Endometrial microvascular endothelial cells (primary cell): ENCODE measurements around the gene TACC2. TPM values are rescaled to one million over a fixed set of nuclear protein-coding genes. Genes with fewer than 3 reads are reported as not detected.

ENCODE experiments used
- in situ Hi-C: cut with HindIII; loops from 2 replicates; pipeline ENCODE4 v1.10.0; 2017; ENCODE audit warnings: low sequenced_read_pairs, low pct_unique_long_range_greater_than_20kb; ENCODE audit errors: inconsistent ontology term
- total RNA-seq: library from RNA; depleted of rRNA; stranded (reverse); fragments of >200 nt; gene quantifications from one replicate; pipeline ENCODE4 v1.2.3, GENCODE V29; 2015; ENCODE audit errors: inconsistent ontology term

Gene TACC2
- total RNA-seq, 1 donor from 2014 or later: 21.9 TPM

GRCh38 chr10:122246830-122247520 lies 258.0 kb downstream of the TACC2 start:
- in situ Hi-C loops: no loop called here

DNA sequence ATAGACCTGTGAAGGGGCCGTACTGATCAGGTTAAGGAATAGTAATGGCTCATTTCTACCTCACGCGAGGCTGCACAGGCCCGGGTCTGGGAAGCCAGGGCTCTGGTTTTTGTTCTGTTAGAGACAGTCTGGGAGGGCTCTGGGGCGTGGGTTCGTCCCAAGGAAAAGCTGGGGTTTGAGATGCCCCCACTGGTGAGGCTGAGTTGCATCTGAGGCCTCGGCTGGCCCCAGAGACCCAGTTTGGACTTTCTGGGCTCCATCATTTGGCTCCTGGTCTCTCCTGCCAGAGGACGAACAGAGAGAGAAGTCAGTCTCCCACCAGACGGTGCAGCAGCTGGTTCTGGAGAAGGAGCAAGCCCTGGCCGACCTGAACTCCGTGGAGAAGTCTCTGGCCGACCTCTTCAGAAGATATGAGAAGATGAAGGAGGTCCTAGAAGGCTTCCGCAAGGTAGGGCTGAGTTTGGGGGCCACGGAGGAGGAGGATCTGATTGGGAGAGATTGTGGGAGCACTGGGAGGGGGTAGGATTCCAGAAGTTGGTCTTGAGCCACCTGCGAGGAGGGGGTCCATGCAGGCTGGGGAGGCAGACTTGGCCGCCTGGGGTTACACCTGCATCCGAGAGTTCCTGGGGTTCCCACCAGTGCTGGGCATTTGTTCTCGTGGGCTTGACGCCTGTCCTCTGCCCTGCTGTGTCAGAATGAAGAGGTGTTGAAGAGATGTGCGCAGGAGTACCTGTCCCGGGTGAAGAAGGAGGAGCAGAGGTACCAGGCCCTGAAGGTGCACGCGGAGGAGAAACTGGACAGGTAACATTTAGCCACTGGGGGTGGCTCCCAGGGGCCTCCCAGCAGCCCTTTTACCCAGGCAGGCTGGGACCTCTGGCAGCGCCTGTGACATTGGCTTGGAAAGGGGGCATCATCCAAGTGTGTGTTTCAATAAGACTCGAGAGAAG lies 259.7 kb downstream of the TACC2 start:
- in situ Hi-C loops: no loop called here

DNA sequence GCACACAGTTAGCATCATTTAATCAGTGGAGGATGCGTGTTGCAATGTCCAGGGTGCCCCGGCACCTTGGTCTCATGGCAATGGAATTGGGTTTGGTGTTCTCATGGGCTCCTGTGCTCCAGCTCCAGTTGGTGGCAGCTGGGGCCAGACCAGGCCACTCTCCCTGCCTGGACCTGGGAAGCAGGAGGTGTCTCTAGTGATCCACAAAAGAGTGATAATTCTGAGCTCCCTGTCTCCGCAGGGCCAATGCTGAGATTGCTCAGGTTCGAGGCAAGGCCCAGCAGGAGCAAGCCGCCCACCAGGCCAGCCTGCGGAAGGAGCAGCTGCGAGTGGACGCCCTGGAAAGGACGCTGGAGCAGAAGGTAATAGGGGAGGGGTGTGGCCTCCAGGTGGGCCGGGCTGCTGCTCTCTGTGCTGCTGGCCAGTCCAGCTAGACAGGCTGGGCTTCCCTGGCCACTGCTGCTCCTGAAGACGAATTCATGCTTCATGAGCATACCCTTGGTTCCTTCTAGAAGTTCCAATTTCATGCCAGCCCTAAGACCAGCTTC lies 260.4 kb downstream of the TACC2 start:
- in situ Hi-C loops: no loop called here

- in situ Hi-C loops: no loop called here
Measured at GRCh38 chr10:122249991-122250750, 261.2 kb downstream of the TACC2 start.

DNA sequence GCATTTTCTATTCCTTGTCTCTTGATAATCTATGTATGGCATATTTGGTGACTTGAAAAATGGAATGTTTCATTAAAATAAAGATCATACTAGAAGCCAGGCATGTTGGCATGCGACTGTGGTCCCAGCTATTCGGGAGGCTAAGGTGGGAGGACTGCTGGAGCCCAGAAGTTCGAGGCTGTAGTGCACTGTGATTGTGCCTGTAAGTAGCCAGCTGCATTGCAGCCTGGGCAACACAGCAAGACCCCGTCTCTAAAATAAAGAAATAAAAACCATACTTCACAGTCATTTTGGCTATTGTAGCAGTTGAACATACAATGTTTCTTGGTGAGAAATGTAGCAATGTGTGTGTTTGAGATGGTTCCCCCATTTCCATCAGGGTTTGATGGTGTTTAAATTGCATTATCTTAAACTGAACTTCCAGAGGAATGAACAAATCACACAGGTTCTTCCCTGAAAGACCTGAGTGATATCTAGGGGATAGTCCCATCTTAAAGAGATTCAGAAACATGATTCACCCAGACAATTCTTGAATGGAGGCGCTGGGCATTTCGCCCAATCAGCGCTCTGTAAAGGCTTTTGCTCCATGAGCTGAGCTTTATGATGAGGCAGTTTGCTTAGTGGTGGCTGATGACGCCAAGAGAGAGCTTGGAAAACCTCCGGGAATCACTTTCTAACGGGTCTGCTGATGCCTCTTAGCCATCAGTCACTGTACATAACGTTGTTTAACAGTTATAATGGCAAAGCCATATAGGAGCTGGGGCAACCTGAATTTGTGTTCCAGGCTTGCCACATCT lies 262.7 kb downstream of the TACC2 start:
- in situ Hi-C loops: no loop called here

DNA sequence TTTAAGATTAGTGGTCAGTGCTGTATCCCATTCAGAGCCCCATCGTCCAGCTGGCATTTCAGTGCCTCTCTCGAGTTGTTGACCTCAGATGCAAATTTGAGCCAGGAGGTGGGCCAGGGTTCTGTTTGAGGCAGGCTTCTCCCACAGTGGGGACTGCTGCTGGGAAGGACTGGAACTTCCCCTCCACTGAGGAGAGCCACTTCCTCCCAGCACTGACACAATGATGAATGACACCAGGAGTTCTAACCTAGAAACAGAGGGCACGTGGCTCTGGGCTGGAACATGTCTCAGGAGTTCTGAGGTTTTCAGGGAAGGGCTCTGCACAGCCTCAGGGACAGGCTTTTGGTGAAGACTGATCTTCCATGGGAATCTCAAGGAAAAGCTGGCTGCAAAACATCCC lies 263.8 kb downstream of the TACC2 start:
- in situ Hi-C loops: no loop called here

- in situ Hi-C loops: no loop called here
Measured at GRCh38 chr10:122253605-122254004, 264.6 kb downstream of the TACC2 start.

DNA sequence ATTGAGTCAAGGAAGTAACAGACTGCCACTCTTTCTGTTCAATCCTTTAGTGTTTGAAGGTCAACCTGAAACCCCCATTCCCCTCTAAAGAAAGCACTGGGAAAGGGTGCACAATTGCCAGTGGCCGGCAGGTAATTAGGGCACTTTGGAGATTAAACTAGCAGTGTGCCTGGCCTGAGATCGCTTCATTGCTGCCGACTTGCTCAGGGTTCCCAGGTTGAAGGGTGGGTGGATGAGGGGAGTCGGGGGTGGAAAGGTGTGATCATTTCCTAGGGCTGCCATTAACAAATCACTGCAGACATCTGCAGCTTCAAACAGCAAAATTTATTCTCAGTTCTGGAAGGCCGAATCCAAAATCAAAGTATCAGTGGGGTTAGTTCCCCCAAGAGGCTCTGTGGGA lies 265.9 kb downstream of the TACC2 start:
- in situ Hi-C loops: no loop called here

- in situ Hi-C loops: no loop called here
Measured at GRCh38 chr10:122255509-122256301, 266.7 kb downstream of the TACC2 start.

DNA sequence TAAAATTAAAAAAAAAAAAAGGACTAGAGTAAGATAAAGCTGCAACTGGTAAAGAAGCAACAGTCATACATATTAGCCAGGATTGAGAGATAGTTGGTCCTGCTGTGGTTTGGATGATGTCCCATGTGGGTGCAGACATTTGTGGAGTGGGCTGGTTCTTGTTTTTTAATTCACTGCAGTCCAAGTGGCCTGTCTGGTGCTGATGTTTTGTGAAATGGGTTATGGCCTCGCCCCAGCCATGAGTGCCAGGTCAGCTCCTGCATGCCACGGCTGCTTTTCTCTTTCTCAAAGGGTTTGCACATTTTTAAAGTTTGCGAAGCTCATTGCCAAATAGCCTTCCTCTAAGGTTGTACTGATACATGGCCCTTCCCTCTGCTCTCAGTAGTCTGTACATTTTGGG lies 268.1 kb downstream of the TACC2 start:
- in situ Hi-C loops: no loop called here

DNA sequence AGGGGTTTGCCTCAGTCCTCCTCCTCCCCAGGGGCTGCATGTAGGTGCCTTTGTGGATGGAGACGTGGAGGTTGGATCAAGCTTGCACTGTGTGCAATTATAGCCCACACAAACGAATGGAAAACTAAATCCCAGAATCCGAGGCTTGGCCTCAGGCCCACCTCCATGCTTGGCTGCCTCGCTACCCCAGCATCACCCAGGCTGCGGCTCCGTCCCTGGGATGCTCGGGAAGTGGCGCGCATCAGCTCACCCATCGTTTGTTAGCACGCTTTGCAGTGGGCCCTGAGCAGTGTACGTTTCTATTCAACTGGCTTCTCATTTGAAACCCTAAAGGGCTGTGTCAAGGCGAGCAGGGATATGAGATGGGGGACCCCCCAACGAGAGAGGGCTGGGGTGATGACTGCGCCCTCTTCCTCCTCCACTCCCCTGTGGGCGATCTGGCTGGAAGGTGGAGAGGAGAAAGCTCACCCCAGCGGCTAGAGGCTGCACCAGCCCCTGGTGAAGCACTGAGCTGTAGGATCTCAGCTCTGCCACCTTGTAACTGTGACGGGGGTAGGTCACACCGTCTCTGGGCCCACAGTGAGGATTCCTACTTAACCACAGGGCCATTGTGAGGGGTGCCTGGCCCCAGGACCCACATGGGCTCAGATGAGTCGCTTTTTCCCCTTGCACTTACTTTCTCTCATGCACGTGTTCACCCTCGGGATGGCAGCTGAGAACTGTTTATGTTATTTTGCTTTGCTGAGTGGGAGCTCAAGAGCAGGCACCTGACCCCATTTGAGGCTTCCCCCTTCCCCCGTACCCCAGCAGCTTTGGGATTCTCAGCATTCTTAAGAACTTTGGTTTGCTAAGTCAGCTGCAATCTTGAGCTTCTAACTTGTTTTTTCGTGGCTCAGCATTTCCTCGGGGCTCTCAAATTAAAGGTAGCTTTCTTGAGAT lies 269.4 kb downstream of the TACC2 start:
- in situ Hi-C loops: no loop called here

DNA sequence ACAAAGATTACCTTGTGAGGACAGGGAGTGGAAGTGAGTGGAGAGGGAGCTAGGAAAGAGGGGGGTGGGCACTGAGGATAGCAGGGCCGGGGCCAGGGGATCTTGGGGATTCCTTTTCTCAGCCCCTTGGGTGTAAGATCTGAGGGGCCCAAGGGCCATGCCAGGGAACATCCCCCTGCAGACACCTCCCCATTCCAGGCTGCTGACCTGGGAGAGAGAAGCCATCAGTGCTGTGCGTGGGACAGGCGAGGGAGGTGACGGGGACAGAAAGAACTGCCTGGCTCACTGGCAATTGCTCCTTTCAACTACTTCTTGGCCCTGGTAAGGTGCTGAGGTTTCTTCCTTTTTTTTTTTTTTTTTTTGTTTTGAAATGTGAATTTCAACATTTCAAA lies 270.1 kb downstream of the TACC2 start:
- in situ Hi-C loops: no loop called here

GRCh38 chr10:122261584-122261983 lies 272.6 kb downstream of the TACC2 start:
- in situ Hi-C loops: no loop called here

DNA sequence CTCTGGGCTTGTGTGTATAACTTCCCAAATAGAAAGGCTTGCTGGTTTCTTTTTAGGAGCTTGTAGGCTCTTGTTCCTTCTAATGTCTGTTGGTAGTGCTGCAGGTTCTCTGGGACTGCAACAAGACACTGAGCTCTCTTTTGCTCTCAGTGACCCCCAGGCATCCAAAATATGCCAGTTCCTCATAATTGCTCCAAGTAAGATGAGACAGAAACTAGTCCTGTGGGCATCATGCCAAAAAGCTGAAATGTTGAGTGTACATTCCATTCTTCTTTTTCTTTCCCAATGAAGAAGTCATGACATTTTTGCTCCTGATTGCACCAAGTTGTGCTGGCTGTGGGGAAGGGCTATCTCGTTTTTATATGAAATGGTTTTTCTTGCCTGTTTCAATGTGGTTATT lies 275.0 kb downstream of the TACC2 start:
- in situ Hi-C loops: no loop called here

DNA sequence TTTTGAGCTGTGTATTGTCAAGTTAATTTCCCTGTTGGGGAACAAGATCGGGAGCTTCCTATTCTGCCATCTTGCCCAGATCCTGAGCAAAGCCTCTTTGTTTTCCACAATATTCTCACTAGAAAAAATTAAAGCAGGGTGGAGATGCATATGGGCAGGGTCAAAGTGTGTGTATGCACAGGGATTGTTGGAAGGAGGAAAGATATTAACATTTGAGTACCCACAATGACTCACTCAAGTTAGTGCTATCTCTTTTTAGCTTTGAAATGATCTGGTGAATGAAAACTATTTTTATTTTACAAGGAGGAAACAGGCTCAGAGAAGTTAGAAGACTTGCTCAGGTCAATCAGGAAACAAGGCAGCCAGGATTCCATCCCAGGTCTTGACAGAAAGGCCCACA lies 275.5 kb downstream of the TACC2 start:
- in situ Hi-C loops: no loop called here

GRCh38 chr10:122264931-122265330 lies 276.0 kb downstream of the TACC2 start:
- in situ Hi-C loops: no loop called here

DNA sequence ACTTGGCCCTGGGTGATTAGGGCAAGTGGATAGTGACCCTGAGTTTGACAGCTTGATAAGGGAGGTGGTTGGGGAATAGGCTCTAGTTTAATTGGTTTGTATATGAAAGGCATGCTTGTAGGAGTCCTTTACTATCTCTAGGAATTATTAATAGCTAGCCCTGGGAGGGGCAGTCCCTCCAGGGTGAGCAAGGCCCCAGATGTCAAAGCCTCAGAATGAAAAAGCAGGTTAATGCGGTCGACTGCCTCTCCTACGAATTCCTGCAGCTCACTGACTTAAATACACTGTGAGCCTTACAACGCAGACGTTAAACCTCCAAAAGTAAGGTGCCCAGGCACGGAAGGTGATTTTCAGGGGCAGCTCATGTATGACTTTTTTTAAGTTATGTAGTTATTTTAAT lies 276.9 kb downstream of the TACC2 start:
- in situ Hi-C loops: no loop called here
